ENCODE results near the gene ZBP1. TPM values are rescaled to one million over a fixed set of nuclear protein-coding genes. Genes with fewer than 3 reads are reported as not detected.

ZBP1 gene
- total RNA-seq, 1 experiment from 2014 or later = not detected

- Histone ChIP-seq H3K36me3 (ENCODE audit: low read depth) (no peaks in the 10 kb centered on the region), H3K9me2 (ENCODE audit: insufficient read depth) (no peaks in the 10 kb centered on the region), H3K4me1 (replicated peaks; ENCODE audit: insufficient read depth) (no peaks in the 10 kb centered on the region), H3K27ac (no peak overlapping the region), H3K9me3 (ENCODE audit: insufficient read depth, low read depth) (no peaks in the 10 kb centered on the region), H3K79me2 (ENCODE audit: low read depth) (no peaks in the 10 kb centered on the region), H4K20me1 (ENCODE audit: insufficient read depth) (no peaks in the 10 kb centered on the region), H2AFZ (no peak overlapping the region), H3K27me3 (ENCODE audit: insufficient read depth, low read depth) (no peaks in the 10 kb centered on the region), H3K4me3 (no peak overlapping the region), H3F3A (ENCODE audit: insufficient read depth, low read depth) (no peaks in the 10 kb centered on the region), H3K4me2 (no peak overlapping the region)
- POLR2A ChIA-PET (ENCODE audit: unreplicated experiment) = no interaction called here
- BruUV-seq (replicated peaks) = no TSS peak
- CTCF ChIA-PET = no interaction called here
- TF ChIP-seq CTCF (conservative IDR thresholded peaks at IDR 0.05) (no peak), EZH2 (IDR thresholded peaks at IDR 0.05; ENCODE audit: low read depth) (no peak)
- DNase-seq = no peak
- intact Hi-C loops (cut with micrococcal nuclease; ENCODE audit: unreplicated experiment) = loop anchor here (10.0 kb wide), 1 partner anchor 405 kb away; no protein-coding TSS in a partner anchor
Measured at GRCh38 chr20:57609842-57610167, 10.4 kb downstream of the ZBP1 start.

- ChIA-PET POLR2A (ENCODE audit: unreplicated experiment) (no interaction called here), CTCF (no interaction called here)
- no peaks in the 10 kb centered on the region for H3F3A ChIP-seq (ENCODE audit: insufficient read depth, low read depth)
- H3K27me3 ChIP-seq (ENCODE audit: insufficient read depth, low read depth) = no peaks in the 10 kb centered on the region
- no peak overlapping the region for H3K4me2 ChIP-seq
- no peaks in the 10 kb centered on the region for H4K20me1 ChIP-seq (ENCODE audit: insufficient read depth)
- H3K36me3 ChIP-seq (ENCODE audit: low read depth) = no peaks in the 10 kb centered on the region
- no peak for DNase-seq
- no peaks in the 10 kb centered on the region for H3K9me3 ChIP-seq (ENCODE audit: insufficient read depth, low read depth)
- H3K4me1 ChIP-seq (replicated peaks; ENCODE audit: insufficient read depth) = no peaks in the 10 kb centered on the region
- H2AFZ ChIP-seq = no peak overlapping the region
- no peak overlapping the region for H3K27ac ChIP-seq
- TF ChIP-seq CTCF (conservative IDR thresholded peaks at IDR 0.05) (no peak), EZH2 (IDR thresholded peaks at IDR 0.05; ENCODE audit: low read depth) (no peak)
- no peaks in the 10 kb centered on the region for H3K9me2 ChIP-seq (ENCODE audit: insufficient read depth)
- no peak overlapping the region for H3K4me3 ChIP-seq
- no peaks in the 10 kb centered on the region for H3K79me2 ChIP-seq (ENCODE audit: low read depth)
- no TSS peak for BruUV-seq (replicated peaks)
- intact Hi-C loops (cut with micrococcal nuclease; ENCODE audit: unreplicated experiment) = no loop called here
Measured at GRCh38 chr20:57609086-57609841, 11.0 kb downstream of the ZBP1 start.

GRCh38 chr20:57608516-57608915 is 11.7 kb downstream of the ZBP1 start:
- no peak overlapping the region for H3K4me3 ChIP-seq
- H3K27ac ChIP-seq = no peak overlapping the region
- POLR2A ChIA-PET (ENCODE audit: unreplicated experiment) = no interaction called here
- H4K20me1 ChIP-seq (ENCODE audit: insufficient read depth) = no peaks in the 10 kb centered on the region
- no peak for TF ChIP-seq CTCF (conservative IDR thresholded peaks at IDR 0.05)
- TF ChIP-seq EZH2 (IDR thresholded peaks at IDR 0.05; ENCODE audit: low read depth) = no peak
- no peak for DNase-seq
- intact Hi-C loops (cut with micrococcal nuclease; ENCODE audit: unreplicated experiment) = no loop called here
- H2AFZ ChIP-seq = no peak overlapping the region
- no peaks in the 10 kb centered on the region for H3K79me2 ChIP-seq (ENCODE audit: low read depth)
- H3K4me2 ChIP-seq = no peak overlapping the region
- no peaks in the 10 kb centered on the region for H3K27me3 ChIP-seq (ENCODE audit: insufficient read depth, low read depth)
- no peaks in the 10 kb centered on the region for H3K9me2 ChIP-seq (ENCODE audit: insufficient read depth)
- no TSS peak for BruUV-seq (replicated peaks)
- H3K36me3 ChIP-seq (ENCODE audit: low read depth) = no peaks in the 10 kb centered on the region
- H3K9me3 ChIP-seq (ENCODE audit: insufficient read depth, low read depth) = no peaks in the 10 kb centered on the region
- CTCF ChIA-PET = no interaction called here
- H3K4me1 ChIP-seq (replicated peaks; ENCODE audit: insufficient read depth) = no peaks in the 10 kb centered on the region
- no peaks in the 10 kb centered on the region for H3F3A ChIP-seq (ENCODE audit: insufficient read depth, low read depth)

All from PC-9 (cell line).